ENCODE measurements around the gene UNC13B.
"Not testable (repeated sequence)": the region's sequence is repeated elsewhere in the genome, so short reads cannot be mapped to it uniquely, and the experiment has no call there.

Gene UNC13B

DNA sequence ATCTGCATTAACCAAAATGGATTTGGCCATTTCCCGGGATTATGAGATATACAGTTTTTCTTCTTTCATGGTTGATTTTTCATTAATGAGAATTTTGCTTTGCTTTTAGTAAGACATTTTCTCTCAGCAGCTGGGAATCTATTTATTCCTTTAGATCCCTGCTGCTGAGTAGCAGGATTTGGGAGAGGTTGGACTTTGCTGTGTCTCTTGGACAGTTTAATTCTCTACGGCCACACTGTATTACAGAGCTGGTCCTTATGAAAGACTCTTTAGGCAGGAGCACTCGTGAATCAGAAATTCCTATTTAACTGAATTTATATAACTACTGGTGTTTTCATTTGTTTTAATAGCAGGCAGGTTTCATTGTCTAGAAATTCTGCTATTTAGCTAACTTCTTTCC, 1.6 kb downstream of the UNC13B start:
- no peak for DNase-seq (ENCODE audit: low read depth in 2 of 2)

DNA sequence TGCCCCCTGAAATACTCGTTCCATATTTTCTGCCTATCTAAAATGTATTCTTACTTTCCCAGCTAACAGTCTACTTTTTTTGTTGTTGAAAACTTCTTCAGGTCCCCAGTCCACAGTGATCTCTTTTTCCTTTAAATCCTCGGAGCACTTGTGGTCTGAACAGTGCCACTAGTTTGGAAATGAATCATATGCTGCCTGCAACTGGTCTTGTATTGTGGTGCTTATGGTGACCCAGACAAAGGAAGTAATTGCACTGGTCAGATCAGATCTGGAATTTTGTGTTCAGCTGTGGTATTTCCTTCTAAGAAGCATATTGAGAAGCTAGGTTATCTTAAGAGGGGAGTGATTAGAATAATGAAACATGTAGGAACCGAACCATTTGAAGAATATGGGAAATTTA, 2.9 kb downstream of the UNC13B start:
- DNase-seq (ENCODE audit: low read depth in 2 of 2) = no peak

DNA sequence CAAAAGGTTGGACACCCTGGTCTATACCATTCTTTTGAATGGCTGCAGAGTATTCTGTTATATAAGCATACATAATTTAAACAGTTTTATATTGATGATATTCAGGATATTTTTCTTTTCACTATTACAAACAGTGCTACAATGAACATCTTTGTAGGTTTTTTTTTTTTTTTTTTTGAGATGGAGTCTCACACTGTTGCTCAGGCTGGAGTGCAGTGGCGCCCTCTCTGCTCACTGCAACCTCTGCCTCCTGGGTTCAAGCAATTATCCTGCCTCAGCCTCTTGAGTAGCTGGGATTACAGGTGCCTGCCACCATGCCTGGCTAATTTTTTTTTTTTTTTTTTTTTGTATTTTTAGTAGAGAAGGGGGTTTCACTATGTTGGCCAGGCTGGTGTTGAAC, 5.6 kb downstream of the UNC13B start:
- not testable (repeated sequence) for DNase-seq (ENCODE audit: low read depth in 2 of 2)

DNA sequence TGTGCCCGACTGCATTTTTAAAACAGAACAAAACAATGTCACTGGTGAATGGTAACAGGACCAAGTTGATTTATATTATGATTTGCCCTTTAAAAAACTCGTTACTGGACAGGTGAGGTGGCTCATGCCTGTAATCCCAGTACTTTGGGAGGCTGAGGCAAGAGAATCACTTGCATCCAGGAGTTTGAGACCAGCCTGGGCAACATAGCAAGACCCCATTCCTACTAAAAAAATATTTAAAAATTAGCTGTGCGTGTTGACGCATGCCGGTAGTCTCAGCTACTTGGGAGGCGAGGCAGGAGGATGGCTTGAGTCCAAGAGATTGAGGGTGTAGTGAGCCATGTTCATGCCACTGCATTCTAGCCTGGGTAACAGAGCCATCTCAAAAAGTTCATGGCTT, 7.2 kb downstream of the UNC13B start:
- no peak for DNase-seq (ENCODE audit: low read depth in 2 of 2)

DNA sequence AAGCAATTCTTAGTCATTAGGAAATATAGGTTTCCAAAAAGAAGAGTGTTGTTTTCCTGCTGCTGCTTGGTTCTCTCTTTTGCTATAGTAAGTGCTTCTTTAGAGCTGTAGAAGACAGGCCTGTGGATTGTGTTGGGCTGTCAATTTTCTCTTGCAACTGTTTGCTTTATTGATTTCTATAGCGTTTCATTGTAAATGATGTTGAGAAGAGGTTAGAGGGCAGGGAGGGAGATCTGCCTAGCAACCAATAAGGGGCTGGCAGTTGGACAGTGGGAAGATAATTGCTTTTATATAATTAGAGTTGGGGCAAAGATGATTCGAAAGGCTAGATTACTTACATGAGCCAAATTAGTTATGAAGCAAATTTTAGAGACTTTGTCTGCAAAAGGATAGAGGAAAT, 11.1 kb downstream of the UNC13B start:
- DNase-seq (ENCODE audit: low read depth in 2 of 2) = no peak

DNA sequence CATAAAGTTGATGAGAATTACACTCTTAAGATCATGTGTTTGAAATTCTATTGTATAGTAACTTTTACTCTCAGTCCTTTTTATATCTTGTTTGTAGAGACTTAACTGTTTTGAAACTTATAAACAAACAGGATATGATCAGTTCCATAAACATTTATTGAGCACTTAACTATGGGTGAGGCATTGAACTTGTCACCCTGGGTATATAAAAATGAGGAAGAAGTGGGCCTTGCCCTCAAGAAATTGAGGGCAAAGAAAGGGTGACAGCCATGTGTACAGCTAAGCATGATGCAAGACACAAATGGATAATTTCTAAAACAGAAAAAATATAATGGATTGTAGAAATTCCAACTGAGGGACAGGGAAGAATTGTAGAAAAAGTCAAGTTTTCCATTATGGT, 15.7 kb downstream of the UNC13B start:
- no peak for DNase-seq (ENCODE audit: low read depth in 2 of 2)

DNA sequence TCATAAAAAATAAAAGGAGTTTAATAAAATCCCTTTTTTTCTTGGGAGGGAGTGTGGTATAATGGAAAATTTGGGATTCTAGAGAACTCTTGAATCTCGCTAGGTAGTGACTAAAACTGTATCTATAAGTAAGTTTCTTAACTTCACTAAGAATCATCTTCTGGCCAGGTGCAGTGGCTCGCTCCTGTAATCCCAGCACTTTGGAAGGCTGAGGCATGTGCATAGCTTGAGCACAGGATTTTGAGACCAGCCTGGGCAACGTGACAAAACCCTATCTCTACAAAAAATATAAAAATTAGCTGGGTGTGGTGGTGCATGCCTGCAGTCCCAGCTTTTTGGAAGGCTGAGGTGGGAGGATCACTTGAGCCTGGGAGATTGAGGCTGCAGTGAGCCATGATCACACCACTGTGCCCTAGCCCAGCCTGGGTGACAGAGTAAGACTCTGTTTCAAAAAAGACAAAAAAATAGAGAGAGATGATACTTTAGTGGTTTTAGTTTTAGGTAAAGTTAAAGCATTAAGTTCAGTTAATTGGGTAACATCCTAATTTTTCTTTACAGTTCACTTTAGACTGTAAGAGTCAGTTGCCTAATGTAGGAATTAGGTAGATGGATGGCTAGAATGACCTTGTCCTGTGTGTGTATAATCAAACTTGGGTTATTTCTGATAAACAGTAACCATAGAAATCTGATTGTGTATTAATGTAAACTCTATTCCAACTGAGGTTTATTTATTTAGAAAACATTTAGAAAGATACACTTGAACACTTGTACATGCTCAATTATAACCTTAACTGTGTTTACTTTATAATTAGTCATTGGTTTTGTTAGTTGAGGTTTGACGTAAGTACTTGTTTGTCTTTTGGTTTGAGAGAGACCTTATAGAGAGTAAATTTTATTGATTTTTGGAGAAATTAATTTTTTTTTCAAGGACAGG, 17.8 kb downstream of the UNC13B start:
- no peak for DNase-seq (ENCODE audit: low read depth in 2 of 2)

DNA sequence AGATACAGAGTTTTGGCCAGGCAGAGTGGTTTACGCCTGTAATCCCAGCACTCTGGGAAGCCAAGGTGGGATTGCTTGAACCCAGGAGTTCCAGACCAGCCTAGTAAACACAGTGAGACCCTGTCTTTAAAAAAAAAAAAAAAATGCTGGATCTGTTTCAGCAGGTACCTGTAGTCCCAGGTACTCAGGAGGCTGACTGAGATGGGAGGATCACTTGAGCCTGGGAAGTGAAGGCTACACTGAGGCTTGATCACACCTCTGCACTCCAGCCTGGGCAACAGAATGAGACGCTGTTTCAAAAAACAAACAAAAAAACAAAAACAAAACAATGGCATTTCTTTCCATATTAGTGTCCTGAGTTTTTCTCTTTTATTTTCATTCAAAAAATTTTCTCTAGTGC, 19.0 kb downstream of the UNC13B start:
- no peak for DNase-seq (ENCODE audit: low read depth in 2 of 2)

DNA sequence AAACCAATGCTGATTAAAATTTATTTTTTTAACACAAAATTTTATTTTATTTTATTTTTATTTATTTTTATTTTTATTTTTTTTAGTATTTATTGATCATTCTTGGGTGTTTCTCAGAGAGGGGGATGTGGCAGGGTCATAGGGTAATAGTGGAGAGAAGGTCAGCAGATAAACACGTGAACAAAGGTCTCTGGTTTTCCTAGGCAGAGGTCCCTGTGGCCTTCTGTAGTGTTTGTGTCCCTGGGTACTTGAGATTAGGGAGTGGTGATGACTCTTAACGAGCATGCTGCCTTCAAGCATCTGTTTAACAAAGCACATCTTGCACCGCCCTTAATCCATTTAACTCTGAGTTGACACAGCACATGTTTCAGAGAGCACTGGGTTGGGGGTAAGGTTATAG, 20.6 kb downstream of the UNC13B start:
- DNase-seq (ENCODE audit: low read depth in 2 of 2) = not testable (repeated sequence)

DNA sequence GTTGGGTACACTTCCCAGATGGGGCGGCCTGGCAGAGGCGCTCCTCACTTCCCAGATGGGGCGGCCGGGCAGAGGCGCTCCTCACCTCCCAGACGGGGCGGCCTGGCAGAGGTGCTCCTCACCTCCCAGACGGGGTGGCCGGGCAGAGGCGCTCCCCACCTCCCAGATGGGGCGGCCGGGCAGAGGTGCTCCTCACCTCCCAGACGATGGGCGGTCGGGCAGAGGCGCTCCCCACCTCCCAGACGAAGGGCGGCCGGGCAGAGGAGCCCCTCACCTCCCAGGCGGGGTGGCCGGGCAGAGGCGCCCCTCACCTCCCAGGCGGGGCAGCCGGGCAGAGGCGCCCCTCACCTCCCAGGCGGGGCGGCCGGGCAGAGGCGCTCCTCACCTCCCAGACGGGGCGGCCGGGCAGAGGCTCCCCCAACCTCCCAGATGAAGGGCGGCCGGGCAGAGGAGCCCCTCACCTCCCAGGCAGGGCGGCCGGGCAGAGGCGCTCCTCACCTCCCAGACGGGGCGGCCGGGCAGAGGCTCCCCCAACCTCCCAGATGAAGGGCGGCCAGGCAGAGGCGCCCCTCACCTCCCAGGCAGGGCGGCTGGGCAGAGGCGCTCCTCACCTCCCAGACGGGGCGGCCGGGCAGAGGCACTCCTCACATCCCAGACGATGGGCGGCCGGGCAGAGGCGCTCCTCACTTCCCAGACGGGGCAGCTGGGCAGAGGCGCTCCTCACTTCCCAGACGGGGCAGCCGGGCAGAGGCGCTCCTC, 21.4 kb downstream of the UNC13B start:
- not testable (repeated sequence) for DNase-seq (ENCODE audit: low read depth in 2 of 2)

DNA sequence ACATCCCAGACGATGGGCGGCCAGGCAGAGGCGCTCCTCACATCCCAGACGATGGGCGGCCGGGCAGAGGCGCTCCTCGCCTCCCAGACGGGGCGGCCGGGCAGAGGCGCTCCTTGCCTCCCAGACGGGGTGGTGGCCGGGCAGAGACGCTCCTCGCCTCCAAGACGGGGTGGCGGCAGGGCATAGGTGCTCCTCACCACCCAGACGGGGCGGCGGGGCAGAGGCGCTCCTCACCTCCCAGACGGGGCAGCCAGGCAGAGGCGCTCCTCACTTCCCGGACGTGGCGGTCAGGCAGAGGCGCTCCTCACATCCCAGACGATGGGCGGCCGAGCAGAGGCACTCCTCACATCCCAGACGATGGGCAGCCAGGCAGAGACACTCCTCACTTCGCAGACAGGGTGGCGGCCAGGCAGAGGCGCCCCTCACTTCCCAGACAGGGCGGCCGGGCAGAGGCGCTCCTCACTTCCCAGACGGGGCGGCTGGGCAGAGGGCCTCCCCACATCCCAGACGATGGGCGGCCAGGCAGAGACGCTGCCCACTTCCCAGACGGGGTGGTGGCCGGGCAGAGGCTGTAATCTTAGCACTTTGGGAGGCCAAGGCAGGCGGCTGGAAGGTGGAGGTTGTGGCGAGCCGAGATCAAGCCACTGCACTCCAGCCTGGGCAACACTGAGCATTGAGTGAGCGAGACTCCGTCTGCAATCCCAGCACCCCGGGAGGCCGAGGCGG, 22.1 kb downstream of the UNC13B start:
- DNase-seq (ENCODE audit: low read depth in 2 of 2) = not testable (repeated sequence)

DNA sequence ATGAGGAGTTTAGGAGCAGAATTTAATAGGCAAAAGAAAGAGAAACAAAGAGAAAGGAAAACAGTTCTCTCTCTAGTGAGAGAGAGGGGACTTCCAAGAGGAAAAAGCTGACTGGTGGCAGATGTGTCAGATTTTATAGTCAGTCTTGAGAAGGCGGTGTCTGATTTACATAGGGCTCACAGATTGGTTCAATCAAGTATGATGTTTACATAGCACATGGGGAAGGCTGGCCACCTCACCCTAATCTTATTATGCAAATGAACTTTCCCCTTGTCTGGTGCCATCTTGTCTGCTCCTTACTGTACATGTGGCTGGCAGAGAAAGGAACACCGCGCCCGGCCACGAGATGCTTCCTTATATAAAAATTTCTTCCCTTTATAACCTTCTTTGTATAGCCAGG, 24.7 kb downstream of the UNC13B start:
- no peak for DNase-seq (ENCODE audit: low read depth in 2 of 2)

DNA sequence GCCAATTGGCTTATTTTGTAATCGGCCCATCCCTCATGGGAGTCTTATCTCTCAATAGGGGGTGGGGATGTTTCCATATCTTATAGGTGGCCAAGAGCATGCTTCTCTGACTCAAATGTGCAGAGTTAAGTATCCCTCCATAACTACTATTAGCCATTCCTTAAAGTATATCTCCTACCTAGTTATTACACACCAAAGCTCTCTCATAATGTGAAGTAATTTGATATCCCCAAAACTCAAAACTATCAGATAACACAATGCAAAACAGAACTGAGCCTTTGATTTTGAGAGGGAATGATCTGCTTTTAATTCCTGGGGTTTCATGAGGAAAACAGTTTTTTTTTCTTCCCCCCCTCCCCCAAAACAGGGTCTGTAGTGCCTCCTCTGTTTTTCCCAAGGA, 28.4 kb downstream of the UNC13B start:
- no peak for DNase-seq (ENCODE audit: low read depth in 2 of 2)

DNA sequence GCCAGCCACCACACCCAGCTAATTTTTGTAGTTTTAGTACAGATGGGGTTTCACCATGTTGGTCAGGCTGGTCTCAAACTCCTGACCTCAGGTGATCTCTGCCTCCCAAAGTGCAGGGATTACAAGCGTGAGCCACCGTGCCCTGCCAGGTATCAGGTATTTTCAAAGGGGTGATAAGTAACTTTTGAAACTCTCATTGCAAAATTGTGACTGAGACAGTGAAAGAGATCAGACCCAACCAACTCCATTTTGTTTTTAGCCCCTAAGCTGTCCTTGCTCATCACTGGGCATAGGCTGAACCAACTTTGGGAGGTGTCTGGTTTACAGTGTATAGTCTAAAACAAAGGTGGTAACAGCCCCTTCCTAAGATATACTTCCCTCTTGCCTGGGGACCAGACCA, 29.3 kb downstream of the UNC13B start:
- no peak for DNase-seq (ENCODE audit: low read depth in 2 of 2)

DNA sequence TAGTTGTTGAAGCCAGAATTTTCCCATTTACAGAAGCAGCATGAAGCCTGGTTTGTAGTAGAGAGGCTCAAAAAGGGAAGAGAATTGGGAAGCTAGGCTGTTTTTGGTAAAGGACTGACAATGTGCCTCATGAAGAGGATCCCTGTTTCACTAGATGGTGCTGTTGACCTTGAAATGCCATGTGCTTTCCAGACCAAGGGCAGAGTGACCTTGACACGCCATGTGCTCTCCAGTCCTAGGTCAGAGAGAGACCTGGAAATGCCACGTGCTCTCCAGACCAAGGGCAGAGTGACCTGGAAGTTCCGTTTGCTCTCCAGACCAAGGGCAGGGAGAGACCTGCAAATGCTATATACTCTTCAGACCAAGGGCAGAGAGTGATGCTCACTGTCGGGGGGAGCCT, 32.0 kb downstream of the UNC13B start:
- no peak for DNase-seq (ENCODE audit: low read depth in 2 of 2)

DNA sequence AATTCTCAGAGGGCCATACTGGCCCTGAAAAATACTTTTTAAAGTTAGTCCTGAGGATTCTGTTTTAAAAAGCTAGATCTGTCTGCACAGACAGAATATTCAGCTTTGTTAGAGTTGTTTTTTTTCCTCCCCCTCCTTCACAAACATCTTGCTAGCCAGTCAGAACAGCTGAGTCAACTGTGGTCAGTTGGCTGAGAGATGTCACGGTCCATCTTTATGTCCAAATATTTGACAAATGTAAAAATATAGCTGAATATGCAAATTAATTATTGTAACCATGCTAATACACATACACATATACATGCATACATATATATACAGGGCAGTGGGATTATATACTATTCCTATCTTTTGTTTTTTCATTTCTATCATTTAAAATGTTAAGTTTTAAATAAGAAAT, 33.9 kb downstream of the UNC13B start:
- no peak for DNase-seq (ENCODE audit: low read depth in 2 of 2)

DNA sequence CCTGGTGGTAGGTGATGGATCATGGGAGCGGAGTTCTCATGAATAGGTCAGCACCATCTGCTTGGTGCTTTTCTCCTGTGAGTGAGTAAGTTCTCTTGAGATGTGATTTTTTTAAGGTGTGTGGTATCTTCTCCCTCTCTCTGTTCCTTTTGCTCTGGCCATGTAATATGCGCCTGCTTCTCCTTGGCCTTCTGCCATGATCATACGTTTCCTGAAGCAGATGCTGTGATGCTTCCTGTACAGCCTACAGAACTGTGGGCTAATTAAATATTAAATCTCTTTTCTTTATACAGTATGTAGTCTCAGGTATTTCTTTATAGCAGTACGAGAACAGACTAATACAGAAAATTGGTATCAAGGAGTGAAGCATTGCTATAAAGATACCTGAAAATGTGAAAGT, 36.4 kb downstream of the UNC13B start:
- DNase-seq (ENCODE audit: low read depth in 2 of 2) = no peak

DNA sequence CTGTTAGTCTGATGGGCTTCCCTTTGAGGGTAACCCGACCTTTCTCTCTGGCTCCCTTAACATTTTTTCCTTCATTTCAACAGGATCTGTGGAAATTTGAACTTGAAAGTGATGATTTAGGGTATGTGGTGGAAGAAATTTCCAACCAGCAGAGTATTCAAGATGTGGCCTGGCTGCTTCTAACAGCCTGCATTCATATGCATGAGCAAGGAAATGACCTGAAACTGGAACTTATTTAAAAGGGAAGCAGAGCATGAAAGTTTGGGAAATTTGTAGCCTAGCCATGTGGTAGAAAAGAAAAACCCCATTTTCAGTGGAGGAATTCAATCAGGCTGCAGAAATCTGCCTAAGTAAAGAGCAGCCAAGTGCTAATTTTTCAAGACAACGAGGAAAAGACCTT, 41.7 kb downstream of the UNC13B start:
- DNase-seq (ENCODE audit: low read depth in 2 of 2) = no peak

DNA sequence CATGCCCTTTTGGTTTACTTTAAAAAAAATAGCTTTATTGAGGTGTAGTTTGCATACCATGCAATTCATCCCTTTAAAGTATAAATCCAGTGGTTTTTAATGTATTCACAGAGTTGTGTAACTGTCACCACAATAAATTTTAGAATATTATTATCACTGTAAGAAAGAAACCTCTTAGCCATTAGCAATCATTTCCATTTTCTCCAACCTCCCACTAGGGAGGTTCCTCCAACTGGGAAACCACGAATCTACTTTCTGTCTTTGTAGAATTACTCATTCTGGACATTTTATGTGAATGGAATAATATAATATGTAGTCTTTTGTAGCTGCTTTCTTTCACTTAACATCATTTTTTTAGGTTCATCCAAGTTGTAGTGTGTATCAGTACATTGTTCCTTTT, 43.5 kb downstream of the UNC13B start:
- DNase-seq (ENCODE audit: low read depth in 2 of 2) = no peak

DNA sequence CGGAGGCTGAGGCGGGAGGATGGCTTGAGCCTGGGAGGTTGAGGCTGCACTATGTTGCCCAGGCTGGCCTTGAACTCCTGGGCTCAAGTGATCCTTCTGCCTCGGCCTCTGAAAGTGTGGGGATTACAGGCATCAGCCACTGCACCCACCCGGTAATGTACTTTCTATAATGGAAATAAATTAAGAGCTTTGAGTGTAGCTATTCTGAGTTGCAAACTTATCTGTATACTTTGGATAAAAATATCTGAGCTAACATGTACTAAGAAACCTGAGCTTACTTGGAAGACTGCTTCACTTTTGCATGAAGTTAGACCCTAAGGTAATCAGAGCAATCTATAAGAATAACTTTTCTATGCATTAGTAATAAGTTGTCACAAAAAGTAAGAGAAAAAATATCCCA, 50.0 kb downstream of the UNC13B start:
- DNase-seq (ENCODE audit: low read depth in 2 of 2) = no peak

DNA sequence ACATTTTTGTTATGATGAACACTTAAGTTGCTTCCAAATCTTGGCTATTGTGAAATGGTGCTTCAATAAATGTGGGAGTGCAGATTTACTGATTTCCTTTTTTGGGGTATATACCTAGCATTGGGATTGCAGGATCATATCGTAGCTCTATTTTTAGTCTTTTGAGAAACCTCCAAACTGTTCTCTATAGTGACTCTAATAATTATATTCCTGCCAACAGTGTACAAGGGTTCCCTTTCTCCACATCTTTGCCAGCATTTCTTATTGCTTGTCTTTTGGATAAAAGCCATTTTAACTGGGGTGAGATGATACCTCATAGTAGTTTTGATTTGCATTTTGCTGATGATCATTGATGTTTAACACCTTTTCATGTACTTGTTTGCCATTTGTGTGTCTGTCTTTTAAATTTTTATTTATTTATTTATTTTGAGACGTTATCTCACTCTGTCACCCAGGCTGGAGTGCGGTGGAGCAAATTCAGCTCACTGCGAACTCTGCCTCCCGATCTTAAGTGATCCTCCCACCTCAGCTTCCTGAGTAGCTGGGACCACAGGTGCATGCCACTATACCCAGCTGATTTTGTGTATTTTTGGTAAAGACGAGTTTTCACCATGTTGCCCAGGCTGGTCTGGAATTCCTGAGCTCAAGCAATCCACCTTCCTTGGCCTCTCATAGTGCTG, 59.0 kb downstream of the UNC13B start:
- no peak for DNase-seq (ENCODE audit: low read depth in 2 of 2)

DNA sequence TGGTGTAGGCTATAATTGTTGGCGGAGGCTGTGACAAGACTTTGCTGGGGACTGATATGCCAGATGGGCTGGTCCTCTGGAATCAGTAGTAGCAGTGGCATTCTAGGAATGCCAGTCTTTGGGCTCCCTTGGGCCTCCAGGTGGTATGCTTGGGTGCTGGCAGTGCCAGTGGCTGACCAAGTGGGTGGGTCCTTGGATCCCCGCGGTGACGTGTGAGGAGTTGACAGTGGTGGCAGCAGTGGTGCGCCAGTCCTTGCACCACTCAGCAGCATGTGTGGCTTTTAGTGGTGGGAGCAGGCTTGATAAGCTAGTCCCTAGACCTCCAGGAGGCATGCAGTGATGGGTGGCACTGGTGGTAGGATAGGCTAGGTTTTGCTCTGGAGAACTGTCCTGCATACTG, 63.9 kb downstream of the UNC13B start:
- DNase-seq (ENCODE audit: low read depth in 2 of 2) = no peak

Measured in fibroblast of skin of left biceps (primary cell).